Activated gamma-delta T cell (primary cell): Measurements from ENCODE around the gene CATSPERB.
"Not testable (repeated sequence)": the region's sequence is repeated elsewhere in the genome, so short reads cannot be mapped to it uniquely, and the experiment has no call there.

Source experiments
- DNase-seq: peaks from one replicate; lab custom pipeline; 2025; lab: John Stamatoyannopoulos, UW
- total RNA-seq, 2 donors: gene quantifications; one replicate each; lab custom pipeline; 2026; lab: John Stamatoyannopoulos, UW

CATSPERB gene
- total RNA-seq, result 8.7 to 11.3 reads per million in 2 donors

GRCh38 chr14:91731986-91732385 lies at the start of gene CATSPERB:
Gene CATSPERB (minus strand): TSS chr14:91732086. CDS start chr14:91729479, 2,607 bp downstream.
- no peak for DNase-seq

GRCh38 chr14:91780452-91780851 lies 48.6 kb upstream of the CATSPERB start:
- no peak for DNase-seq

GRCh38 chr14:91778217-91778616 lies 46.3 kb upstream of the CATSPERB start:
- DNase-seq, result no peak

GRCh38 chr14:91774140-91775096 lies 42.5 kb upstream of the CATSPERB start:
- DNase-seq, result no peak

GRCh38 chr14:91770185-91770584 lies 38.3 kb upstream of the CATSPERB start:
- no peak for DNase-seq

GRCh38 chr14:91755570-91756295 lies 23.8 kb upstream of the CATSPERB start:
- no peak for DNase-seq

GRCh38 chr14:91754819-91755218 lies 22.9 kb upstream of the CATSPERB start:
- no peak for DNase-seq

- no peak for DNase-seq
Observed at GRCh38 chr14:91754185-91754584, 22.3 kb upstream of the CATSPERB start.

- DNase-seq, result no peak
Observed at GRCh38 chr14:91753501-91754128, 21.7 kb upstream of the CATSPERB start.

- no peak for DNase-seq
Observed at GRCh38 chr14:91752961-91753360, 21.1 kb upstream of the CATSPERB start.

GRCh38 chr14:91751719-91752118 lies 19.8 kb upstream of the CATSPERB start:
- no peak for DNase-seq

- DNase-seq, result no peak
Observed at GRCh38 chr14:91750634-91751198, 18.8 kb upstream of the CATSPERB start.

GRCh38 chr14:91749868-91750267 lies 18.0 kb upstream of the CATSPERB start:
- DNase-seq, result no peak

GRCh38 chr14:91748049-91748448 lies 16.2 kb upstream of the CATSPERB start:
- no peak for DNase-seq

GRCh38 chr14:91745344-91745743 lies 13.5 kb upstream of the CATSPERB start:
- DNase-seq, result no peak

- no peak for DNase-seq
Observed at GRCh38 chr14:91744068-91744480, 12.2 kb upstream of the CATSPERB start.

GRCh38 chr14:91743305-91743653 lies 11.4 kb upstream of the CATSPERB start:
- DNase-seq, result no peak

- no peak for DNase-seq
Observed at GRCh38 chr14:91742621-91743304, 10.9 kb upstream of the CATSPERB start.

GRCh38 chr14:91739867-91740266 lies 8.0 kb upstream of the CATSPERB start:
- not testable (repeated sequence) for DNase-seq

- DNase-seq, result no peak
Observed at GRCh38 chr14:91737619-91738018, 5.7 kb upstream of the CATSPERB start.

GRCh38 chr14:91732859-91733477 lies 1.1 kb upstream of the CATSPERB start:
- DNase-seq, result no peak
